Epithelial cell of esophagus (primary cell): Measurements from ENCODE around the gene TRAPPC3L.

Experiments
- DNase-seq: peaks from one replicate; pipeline ENCODE4 v3.0.0; 2010; ENCODE audit warnings: low read depth
- H3K4me3 ChIP-seq: 2 replicates; pipeline ENCODE4 v1.5.1; 2011; ENCODE audit warnings: mild to moderate bottlenecking, low read length, control low read depth
- TF ChIP-seq, protein P1 (sequence below): IDR thresholded peaks from 2 replicates; pipeline ENCODE4 v1.5.1; 2011; ENCODE audit warnings: low read depth, mild to moderate bottlenecking, low read length, control low read depth, inconsistent platforms; ENCODE audit not compliant: insufficient read depth; ENCODE audit errors: missing control alignments

TRAPPC3L gene

DNA sequence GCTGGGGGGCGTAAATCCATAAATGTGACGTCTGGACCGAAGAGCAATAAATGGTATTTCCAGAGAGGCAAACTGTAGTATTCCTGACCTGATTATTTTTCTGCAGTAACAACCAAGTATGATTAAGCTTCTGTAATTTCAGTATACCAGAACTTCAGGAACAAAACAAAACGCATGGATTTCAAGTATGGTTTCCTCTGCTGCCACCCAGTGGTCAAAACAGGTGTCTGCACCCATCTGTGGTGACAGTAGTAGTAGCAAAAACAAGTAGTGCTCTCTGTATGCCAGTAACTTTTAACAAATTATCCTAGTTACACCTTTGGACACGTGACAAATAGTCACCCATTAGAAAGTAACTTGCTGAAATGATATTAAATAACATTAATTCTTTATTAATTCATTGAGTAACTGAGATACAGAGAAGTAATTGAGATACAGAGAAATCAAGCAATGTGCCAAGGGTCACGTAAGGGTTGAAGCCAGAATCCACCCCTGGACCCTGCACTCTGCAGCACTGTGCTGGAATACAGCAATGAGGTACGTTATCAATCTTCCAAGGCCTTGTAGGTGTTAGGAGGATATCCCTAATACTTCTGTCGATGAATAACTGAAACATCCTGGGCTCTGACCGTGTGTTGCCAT lies 16.0 kb upstream of the TRAPPC3L start:
- TF ChIP-seq, protein P1, sequence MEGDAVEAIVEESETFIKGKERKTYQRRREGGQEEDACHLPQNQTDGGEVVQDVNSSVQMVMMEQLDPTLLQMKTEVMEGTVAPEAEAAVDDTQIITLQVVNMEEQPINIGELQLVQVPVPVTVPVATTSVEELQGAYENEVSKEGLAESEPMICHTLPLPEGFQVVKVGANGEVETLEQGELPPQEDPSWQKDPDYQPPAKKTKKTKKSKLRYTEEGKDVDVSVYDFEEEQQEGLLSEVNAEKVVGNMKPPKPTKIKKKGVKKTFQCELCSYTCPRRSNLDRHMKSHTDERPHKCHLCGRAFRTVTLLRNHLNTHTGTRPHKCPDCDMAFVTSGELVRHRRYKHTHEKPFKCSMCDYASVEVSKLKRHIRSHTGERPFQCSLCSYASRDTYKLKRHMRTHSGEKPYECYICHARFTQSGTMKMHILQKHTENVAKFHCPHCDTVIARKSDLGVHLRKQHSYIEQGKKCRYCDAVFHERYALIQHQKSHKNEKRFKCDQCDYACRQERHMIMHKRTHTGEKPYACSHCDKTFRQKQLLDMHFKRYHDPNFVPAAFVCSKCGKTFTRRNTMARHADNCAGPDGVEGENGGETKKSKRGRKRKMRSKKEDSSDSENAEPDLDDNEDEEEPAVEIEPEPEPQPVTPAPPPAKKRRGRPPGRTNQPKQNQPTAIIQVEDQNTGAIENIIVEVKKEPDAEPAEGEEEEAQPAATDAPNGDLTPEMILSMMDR: peak; percentile 93
- peak; percentile 75 for DNase-seq
- H3K4me3 ChIP-seq: no peak overlapping the region

DNA sequence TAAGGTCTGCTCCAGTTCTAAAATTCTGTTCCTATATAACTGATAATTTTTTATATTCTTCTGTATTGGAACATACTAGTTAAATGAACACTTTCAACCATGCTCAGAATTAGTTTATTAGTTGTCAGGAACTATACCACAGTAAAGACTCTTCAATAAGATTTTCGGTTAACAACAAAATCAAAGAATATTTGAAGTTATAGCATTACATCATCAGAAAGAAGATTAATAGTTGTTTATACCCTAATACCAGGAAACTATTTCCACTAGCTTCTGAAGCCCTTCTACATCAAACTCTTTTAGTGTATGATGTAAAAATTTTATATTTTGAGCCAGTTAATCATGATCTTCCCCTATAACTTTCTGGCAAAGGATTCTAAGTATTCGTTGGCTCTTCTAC lies 14.6 kb upstream of the TRAPPC3L start:
- H3K4me3 ChIP-seq: no peak overlapping the region
- no peak for DNase-seq
- TF ChIP-seq, protein P1: no peak

DNA sequence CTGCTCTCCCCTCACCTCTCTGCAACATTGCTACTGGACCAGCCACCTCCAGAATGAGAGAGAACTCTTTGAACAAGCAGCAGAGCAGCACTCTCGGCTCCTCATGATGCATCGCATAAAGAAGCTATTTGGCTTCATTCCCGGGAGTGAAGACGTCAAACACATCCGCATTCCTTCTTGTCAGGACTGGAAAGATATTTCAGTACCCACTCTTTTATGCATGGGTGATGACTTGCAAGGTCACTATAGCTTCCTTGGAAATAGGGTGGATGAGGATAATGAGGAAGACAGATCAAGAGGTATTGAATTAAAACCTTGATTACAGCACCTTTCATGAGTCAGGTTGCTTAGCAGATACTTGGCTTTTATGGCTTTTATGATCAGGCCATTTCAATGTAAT lies 12.4 kb upstream of the TRAPPC3L start:
- H3K4me3 ChIP-seq: no peak overlapping the region
- peak; percentile 97 for DNase-seq
- TF ChIP-seq, protein P1: no peak

DNA sequence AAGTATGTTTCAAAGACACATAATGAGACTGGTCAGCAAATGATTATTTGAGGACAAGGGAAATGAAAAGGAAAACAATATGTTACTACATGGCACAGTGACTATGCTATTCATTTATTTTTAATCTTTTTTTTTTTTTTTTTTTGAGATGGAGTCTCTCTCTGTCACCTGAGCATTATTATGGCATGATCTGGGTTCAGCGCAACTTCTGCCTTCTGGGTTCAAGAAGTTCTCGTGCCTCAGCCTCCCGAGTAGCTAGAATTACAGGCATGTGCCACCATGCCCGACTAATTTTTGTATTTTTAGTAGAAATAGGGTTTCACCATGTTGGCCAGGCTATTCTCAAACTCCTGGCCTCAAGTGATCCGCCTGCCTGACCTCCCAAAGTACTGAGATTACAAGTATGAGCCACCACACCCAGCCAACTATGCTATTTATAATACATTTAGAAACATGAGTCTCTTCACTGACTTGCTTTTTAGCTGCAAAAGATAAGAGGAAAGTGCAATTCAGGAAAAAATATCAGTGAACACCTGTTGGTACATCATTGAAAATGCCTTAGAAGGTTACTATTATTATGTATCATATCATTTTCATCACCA lies 11.4 kb upstream of the TRAPPC3L start:
- H3K4me3 ChIP-seq: no peak overlapping the region
- TF ChIP-seq, protein P1: no peak
- DNase-seq: no peak

DNA sequence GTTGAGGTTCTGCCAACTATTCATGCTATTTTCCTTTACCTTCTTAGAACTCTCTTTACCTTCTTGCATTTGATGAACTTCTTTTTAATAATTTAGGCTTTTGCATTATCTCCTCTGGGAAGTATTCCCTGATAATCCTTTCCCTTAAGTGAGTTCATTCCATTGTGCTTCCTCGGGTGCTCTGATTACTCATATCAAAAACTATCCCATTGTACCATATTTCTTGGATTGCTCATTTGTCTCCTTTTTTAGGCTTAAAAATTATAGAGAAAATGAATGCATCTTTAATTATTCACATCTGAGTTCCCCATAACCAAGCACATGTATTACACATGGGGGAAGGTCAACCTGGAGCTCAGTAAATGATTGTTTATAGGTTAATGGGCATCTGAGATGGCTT lies 10.6 kb upstream of the TRAPPC3L start:
- TF ChIP-seq, protein P1: no peak
- DNase-seq: peak; percentile 52
- H3K4me3 ChIP-seq: no peak overlapping the region

DNA sequence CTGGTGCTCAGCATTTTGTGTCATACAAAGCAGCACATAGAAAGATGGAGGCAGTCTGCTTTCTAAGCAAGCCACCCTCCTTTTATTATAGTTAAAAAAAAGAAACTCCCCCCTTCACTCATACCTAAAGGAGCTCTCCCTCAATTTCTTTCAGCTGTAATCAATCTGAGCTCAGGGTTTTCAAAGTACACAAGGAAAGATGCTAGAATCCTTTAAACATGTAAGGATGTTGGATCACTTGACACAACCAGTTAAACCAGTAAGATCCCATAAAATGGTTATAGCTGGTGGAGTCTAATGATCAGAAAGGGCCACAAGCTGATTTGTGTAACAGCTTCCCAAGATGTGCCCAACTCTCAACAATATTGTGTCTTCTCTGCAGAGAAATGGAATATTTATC lies 8.0 kb upstream of the TRAPPC3L start, which contains the start of gene CALHM4:
Gene CALHM4, plus strand, starts transcription at position 301 of the 400 bp plus-strand sequence. Its CDS starts 43 bp downstream, at position 344.
- no peak for DNase-seq
- TF ChIP-seq, protein P1: no peak
- no peak within 1 kb of the TSS for H3K4me3 ChIP-seq

DNA sequence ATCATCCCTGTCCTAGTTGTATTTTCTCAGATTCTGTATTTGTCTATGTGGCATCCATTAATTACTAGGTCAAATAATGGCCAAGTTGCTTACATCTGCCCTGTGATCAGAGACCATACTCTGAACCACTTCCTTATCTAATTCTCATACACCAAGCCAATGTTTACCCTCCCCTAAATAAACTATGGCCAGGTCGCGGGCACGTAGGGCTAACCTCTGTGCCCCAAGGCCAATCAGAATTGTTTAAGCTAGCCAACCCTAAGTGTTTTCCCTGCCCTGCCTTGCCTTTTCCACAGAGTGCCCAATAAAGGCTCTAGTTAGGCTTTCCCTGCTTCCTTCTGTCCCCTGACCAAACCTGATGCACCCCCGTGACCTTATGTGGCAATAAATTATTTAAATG lies 5.3 kb upstream of the TRAPPC3L start:
- TF ChIP-seq, protein P1: no peak

More for the DNA sequence above, 5.3 kb upstream of the TRAPPC3L start:
- H3K4me3 ChIP-seq: no peak overlapping the region
- no peak for DNase-seq
